GM12874 (cell line): ENCODE results near the gene ADNP2.

Source experiments
- CTCF ChIP-seq: IDR thresholded peaks from 2 replicates; pipeline ENCODE4 v1.5.1; 2011; ENCODE audit warnings: low read depth, mild to moderate bottlenecking, control low read depth, low read length, moderate library complexity; ENCODE audit not compliant: insufficient read depth

ADNP2 gene

GRCh38 chr18:80133124-80133523, 24.1 kb downstream of the ADNP2 start:
- no peak for TF ChIP-seq CTCF

- TF ChIP-seq CTCF, result no peak
Measured at GRCh38 chr18:80135136-80135535, 26.1 kb downstream of the ADNP2 start.

- TF ChIP-seq CTCF, result no peak
Measured at GRCh38 chr18:80136679-80137078, 27.6 kb downstream of the ADNP2 start.

GRCh38 chr18:80137137-80137536, 28.1 kb downstream of the ADNP2 start:
- no peak for TF ChIP-seq CTCF

GRCh38 chr18:80137976-80138375, 28.9 kb downstream of the ADNP2 start:
- no peak for TF ChIP-seq CTCF

GRCh38 chr18:80140455-80140985, 31.5 kb downstream of the ADNP2 start:
- TF ChIP-seq CTCF, result no peak

- TF ChIP-seq CTCF, result no peak
Measured at GRCh38 chr18:80143881-80144280, 34.8 kb downstream of the ADNP2 start.

GRCh38 chr18:80145196-80145804, 36.2 kb downstream of the ADNP2 start:
- no peak for TF ChIP-seq CTCF
